NCI-H526 treated with DMSO at 0.1 percent for 48 hours (cell line): ENCODE measurements around the gene SFMBT1.

Source experiments
- DNase-seq: peaks from one replicate; lab custom pipeline; 2025; lab: John Stamatoyannopoulos, UW

SFMBT1 gene, protein sequence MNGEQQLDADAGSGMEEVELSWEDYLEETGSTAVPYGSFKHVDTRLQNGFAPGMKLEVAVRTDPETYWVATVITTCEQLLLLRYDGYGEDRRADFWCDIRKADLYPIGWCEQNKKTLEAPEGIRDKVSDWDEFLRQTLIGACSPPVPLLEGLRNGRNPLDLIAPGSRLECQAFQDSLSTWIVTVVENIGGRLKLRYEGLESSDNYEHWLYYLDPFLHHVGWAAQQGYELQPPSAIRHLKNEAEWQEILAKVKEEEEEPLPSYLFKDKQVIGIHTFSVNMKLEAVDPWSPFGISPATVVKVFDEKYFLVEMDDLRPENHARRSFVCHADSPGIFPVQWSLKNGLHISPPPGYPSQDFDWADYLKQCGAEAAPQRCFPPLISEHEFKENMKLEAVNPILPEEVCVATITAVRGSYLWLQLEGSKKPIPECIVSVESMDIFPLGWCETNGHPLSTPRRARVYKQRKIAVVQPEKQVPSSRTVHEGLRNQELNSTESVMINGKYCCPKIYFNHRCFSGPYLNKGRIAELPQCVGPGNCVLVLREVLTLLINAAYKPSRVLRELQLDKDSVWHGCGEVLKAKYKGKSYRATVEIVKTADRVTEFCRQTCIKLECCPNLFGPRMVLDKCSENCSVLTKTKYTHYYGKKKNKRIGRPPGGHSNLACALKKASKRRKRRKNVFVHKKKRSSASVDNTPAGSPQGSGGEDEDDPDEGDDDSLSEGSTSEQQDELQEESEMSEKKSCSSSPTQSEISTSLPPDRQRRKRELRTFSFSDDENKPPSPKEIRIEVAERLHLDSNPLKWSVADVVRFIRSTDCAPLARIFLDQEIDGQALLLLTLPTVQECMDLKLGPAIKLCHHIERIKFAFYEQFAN

DNA sequence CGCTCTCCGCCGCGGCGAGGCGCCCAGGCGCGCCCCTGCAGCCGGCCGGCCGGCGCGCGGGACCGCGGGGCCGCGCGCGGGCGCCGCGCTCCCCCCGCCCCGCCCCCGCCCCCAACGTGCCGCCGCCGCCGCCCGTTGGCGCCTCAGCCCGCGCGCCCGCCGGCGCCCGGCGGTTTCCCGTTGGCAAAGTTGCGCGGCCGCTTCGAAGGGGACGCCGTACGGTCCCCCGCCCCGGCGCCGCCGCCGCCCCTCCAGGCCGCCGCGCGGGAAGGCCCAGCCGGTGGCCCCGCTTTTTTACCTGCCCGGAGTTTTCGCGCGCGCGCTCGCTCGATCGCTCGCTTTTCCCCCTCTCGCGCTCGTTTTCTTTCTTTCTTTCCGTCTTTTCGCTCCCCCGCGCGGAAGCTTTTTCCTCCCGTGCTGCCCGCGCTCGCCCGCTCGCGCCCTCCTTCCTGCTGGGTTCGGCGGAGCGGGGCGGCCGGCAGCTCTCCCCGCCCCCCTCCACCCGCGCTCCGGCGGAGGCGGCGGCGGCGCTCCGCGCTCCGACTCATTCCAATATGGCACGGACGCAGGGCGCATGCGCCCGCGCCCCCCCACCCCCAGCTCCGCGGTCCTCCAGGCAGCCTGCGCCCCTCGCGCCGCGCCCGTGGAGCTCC lies at the start of gene SFMBT1:
TSS of gene SFMBT1 (minus strand) at position 556 of the 653 bp plus-strand sequence. CDS start 76,945 bp downstream, outside the sequence.
- DNase-seq, result peak; percentile 51

DNA sequence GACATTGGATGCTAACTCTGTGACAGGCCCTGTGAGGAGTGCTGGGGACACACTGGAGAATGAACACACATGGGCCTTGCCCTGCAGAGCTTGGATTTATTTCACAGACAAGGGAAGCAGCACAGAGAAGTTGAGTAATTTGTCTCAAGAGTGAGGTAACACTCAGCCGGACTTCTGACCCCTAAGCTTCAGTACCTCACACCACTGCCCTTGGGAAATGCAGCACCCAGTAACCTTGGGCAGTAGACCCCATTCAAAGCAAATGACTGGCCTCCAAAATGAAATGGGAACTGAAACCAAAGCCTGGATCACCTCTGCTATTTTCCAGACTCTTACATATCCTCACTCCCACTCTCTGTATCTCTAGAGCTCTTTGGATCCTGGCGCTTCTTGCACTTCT lies 47.1 kb upstream of the SFMBT1 start:
- no peak for DNase-seq

DNA sequence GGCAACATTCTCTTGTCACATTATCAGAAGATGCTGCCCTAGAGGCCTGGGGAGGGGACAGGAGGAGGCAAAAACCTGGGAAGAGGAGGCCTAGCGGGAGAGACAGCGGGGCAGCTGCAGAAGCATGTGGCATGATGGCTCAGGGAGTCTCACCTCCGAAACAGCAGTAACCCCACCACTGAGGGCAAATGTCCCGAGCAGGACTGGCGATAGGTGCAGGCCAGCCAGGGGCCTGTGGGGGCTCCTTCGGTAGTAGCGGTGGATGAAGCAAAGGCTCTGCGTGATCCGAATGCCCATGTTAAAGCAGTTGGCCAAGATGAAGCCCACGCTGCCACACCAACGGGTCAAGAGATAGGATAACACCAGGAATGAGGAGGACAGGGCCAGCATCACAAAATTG lies 46.3 kb upstream of the SFMBT1 start:
- DNase-seq, result no peak

DNA sequence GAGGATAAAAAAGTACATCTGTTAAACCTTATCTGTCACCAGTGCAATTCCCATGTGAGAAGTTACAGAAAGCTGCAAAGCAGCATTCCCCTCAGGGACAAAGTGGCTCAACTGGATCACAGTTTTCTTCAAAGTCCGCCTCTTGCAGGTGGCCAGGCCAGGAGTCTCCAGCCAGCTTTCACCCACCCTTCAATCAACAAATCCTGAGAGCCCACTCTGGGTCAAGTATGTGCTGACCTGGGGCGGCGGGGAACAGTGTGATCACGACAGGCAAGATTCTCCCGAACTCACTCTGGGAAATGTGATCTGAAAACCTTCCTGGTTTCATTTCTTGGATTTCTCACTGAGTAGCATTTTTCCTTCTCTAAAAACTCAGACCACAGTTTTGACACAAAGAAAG lies 45.1 kb upstream of the SFMBT1 start:
- no peak for DNase-seq

DNA sequence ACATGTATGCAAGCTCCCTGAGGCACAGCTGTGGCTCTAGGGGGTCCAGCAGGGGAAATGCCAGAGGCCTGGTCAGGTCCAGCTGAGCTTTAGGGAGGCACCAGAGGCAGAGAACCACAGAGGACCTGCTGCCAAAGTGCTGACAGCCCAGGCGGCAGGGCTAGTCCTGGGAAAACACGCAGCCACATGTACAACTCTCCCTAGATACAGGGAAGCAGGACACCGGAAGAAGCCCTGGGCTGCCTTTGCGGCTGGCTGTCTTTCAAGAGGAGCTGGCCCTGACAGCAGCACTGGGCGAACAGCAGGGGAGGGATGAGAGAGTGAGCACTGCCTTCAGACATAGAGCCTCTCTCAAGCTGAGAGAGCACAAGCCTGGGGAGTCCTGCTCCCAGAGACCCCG lies 43.6 kb upstream of the SFMBT1 start:
- no peak for DNase-seq

DNA sequence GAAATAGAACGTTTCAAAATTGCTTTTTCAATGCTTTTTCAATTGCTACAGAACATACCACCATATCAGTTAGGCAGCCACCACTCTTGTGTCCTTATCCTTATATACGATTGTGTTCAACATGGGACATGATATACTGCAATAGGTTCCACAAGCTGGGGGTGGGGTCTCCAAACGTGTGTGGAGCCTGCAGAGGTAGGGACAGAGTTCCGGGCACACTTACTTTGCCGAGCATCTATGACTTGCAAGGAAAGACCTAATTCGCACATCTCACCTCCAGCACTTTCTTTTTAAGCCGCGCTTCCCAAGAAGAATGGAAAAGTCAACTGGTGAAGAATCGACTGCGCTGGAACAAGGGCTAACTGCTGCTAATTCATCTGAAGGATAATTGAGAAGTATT lies 39.6 kb upstream of the SFMBT1 start:
- DNase-seq, result no peak

DNA sequence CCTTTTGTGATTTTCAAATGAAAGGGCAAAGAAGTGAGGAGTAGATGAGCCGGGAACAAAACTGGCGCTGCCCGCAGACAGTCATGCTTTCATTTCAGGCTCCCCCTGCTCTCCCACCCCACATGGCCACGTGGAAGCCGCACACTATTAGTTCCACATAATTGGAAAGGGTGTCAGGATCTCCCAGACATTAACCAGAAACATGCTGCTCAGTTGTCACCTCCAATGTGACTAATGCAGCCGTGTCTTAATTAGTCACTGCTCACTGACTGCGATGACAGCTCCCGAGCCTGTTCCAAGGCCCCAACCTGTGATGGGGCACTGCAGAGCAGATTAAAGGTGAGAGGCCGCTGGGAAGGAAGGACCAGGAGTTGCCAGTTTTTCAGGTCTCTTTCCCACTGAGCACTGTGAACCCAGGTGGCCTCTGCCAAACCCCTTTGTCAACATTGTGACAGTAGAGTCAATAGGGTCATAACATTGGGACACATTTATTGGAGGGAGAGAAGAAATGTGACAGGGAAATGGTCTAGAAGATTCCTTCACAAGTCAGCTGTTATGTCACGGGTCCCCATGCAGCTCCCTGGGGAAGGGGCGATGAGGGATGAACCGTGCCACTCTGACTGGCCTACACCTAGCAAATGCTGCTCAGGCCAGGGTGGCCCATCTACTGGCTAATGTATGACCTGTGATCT lies 38.6 kb upstream of the SFMBT1 start:
- DNase-seq, result no peak

DNA sequence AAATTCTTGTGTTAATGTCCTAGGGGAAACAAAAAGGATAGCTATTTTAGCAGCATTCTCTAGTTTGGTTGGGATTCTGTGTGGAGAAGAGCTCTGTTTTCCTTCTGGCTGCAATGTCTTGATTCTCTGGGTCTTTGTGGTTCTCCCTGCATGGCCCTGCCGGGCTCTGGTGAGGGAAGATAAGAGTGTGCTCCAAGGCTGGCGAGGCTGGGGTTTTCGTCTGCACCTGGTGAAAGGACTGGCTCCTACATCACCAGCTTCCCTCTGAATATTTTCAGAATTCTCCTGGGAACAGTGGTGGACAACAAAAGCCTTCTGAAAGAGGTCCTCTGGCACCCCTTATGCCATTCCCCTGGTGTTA lies 38.1 kb upstream of the SFMBT1 start:
- no peak for DNase-seq

DNA sequence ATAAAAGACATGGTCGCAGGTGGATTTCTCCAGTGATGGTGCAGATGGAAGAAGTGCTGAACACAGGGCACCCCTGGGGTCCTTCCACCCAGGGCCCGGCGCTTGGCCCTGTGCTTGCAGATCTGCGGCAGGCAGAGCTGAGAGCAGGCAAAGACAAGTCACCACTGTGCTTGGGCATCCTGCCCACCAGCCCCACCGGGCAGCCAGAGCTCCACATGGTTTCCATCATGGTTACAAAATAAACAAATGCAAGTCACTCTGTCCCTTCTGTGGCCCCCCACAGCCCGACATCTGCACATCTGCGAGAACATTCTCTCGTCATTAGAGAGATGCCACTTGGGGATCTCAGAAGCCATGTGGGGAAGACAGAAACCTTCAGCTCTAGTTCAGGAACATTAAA lies 37.6 kb upstream of the SFMBT1 start:
- no peak for DNase-seq

DNA sequence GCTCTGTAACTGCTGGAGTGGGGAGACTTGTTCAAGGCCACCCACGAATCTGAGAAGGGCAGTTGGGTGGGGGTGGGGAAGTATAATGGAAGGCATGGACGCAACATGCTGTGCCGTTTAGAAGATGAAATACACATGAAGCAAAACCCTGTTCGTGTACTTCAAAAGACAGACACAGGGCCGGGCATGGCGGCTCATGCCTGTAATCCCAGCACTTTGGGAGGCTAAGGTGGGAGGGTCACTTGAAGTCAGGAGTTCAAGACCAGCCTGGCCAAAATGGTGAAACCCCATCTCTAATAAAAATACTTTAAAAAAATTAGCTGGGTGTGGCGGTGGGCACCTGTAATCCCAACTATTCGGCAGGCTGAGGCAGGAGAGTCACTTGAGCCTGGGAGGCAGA lies 36.9 kb upstream of the SFMBT1 start:
- DNase-seq, result no peak

DNA sequence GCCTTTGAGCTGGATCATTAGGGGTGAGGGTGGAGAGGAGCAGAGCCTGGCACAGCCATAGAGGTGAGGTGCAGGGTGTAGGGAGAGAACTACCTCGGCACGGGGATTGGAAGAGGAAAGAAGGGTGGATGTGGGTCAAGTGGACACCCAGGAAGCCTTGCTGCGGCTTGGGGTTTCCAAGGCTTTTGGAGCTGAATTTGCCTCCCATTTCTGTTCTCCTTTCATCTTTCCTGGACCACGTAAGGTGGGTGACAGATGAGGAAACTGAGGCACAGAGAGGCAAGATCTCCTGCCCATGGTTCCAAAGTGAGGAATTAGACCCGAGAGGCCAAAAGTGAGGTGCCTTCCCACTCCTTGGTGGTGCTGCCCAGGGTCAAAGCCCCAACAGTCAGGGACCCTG lies 35.4 kb upstream of the SFMBT1 start:
- DNase-seq, result no peak

DNA sequence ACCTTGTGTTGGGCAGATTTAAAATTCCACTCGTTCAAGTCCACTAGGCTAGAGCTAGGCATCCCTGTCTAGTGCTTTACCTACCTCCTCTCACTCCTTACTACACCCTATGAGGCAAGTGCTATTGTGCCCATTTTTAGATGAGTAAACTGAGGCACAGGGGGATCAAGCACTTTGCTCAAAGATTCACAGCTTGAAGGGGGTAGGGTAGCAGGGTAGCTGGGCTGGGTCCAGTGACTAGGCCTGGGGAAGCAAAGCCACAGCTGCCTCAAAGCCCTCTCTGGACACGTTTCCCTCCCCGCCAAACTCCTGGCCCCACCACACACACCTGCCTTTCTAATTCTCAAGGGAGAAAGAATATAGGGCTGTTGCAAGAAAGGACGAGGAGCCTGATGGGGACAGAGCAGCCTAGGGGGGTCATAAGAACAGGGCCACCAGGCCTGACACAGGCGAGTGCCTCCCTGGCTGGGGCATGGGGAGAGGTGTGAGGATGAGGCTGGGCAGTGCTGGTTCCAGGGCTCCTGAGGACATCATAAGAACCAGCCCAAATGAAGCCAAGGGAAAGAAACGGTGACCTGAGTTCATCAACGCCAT lies 34.8 kb upstream of the SFMBT1 start:
- DNase-seq, result no peak

DNA sequence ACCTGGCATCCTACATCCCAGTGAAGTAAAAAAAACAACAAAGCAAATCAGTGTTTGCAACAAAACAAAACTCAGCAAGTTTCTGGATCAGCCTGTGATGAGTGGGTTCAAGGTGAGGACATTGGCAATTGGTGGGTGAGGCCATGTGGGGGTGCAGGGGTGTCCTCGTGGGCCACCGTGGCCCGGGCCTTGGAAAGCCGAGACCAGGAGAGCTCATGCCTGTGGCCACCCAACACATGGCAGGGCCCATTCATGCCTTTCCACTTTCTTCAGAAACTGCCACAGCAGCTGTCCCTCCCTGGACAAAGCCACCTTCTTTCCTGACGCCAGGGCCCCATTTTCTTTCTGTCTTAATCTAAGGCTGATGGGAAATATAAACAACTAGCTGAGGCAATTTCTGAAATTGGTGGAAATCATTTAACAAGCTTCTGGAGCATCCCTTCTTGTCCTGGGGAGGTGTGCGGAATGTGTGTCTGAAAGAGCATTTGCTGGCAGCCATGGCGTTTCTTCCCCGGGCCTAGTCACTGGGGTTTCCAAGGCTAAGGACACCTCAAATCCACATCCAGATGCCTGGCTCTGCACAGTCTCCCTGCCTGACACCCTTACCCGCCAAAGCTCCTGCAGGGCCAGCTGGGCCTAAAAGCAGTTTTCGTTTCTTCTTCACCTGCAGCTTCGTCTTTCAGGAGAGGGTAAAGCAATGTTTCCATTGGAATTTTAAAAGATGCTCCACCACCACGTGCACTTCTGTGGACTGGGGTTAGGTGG lies 34.1 kb upstream of the SFMBT1 start:
- DNase-seq, result no peak

DNA sequence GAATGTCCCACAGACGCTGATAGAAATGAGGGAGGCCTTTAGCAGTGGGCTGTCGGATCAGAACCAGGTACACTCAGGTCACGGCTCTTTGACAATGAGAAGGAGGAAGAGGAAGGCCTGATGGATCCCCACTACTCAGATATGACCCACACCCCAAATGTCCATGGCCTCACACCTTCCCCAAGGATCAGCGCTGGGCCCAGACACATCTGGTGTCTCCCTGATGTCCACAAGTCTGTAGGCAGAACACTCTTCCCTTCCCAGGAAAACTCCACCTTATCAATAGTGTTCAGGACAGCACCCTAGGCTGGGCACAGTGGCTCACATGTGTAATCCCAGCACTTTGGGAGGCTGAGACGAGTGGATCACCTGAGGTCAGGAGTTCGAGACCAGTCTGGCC lies 33.3 kb upstream of the SFMBT1 start:
- no peak for DNase-seq

DNA sequence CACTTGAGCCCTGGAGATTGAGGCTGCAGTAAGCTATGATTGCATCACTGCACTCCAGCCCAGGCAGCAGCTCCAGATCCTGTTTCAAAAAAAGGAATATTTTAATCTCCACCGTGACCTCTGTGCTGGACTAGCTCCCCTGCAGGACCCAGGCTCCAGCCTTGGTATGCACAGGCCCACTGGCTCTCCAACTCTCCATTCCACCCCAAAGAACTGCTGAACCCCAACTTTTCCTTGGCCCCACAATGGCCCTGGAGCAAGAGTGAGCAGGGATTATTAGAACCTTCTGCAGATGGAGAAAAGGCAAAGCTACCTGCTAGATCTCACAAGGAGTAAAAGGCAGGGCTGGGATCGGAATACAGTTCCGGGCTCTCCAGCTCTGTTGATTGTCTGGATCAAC lies 32.8 kb upstream of the SFMBT1 start:
- DNase-seq, result no peak

DNA sequence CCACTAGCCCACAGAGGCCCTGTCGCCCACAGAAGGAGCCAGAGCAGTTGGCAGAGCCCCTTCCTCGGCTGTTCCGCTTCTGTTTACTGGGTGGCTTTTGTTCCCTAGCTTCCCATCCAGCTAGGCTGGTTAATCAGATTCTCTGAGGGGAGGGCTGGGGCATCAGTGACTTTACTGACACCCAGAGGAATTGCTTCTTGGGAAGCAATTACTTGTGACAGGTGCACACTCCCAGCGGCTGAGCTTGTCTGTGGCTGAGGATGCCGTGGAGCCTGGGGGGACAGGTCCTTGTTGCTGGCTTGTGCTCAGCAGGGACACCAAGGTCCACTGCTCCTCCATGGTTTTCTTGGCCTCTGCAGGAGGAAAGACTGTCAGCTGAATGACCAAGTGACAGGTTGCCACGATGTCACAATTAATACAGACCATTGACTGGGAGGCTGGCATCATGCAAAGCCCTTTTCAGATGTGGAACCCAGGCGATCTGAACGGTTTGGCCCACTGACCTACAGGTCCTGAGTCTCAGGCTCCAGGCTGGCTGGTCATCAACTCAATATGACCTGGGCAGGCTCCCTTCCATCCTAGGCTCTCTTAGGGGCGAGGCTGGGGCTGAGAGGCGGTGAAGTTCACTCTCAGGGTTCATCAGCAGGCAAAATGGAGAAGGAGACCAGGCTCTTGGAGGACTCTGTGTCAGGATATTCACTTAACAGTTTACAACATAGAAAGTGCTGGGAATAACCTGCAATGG lies 31.8 kb upstream of the SFMBT1 start:
- no peak for DNase-seq

DNA sequence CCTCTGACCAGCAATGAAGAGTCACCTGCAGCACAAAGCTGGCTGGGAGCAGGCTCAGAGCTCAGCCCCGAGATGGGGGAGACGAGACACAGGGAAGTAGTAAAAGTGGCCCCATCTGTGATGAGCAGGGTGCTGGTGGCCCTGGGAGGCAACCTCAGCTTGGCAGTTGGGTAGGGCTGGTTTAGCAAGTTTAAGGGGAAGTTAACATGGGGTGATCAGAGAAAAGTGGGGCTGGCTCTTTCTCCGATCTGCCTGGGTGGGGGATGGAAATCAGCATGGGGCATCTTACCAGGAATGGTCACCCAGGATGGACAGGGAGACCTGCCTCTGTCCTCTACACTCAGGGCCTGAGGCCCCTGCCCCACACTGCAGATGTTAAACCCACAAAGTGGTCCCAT lies 29.9 kb upstream of the SFMBT1 start:
- no peak for DNase-seq

DNA sequence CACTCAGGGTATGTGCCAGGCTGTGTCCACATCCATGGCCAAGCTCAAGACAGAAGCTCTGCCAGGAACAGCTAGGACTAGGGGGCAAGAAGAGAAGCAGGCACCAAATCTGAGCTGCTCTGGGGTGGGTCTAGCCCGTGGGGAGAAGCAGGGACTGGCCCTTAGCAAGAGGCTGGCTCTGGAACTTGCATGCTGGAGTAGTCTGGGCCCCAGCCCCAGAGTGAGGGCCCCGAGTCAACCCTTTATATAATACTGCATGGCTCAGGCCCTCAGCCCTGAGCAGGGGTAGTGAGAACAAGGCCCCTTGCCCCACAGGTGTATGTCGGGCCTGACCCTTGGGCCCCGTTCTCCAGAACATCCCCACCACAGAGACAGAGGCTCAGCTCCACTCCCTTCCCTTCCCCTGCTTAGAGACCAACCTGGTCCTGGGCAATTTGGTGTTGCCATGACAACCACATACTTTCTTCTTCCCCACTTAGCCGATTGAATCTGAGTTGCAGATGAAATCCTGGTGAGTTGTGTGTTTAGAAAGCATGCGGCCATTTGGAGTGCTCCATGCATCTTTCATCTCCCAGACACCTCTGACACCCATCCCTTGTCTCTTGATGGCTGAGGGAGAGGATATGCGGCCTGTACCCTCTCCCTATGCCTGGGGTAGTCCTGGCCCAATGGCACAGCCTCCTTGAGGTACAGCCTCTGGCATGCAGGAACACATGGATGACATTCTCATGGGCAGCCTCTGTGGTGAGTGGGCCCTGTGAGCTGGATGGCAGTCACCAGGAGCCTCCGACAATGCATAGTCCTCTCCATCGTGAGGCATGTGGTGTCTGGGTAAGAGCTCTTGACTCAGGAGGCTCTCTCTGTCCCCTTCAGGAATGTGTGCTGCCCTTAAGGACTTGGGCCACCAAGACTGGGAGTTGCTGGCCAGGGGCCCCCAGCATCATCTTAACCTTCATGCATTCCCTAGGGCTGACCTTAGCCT lies 29.2 kb upstream of the SFMBT1 start:
- DNase-seq, result no peak

DNA sequence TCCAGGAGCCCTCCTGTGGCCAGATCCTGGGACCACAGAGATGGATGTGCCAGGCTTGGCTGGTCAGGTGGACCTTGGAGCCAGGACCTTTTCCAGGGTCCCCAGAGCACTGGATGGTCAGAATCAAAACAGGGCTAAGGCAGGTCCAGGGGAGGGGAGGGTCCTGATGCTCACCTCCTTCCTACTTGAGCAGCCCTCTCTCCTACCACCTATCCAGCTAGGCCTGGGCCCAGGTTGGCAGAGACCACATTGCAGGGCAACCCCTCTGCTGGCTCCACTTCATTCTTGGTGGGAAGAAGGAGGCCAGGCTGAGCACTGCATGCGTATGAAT lies 28.5 kb upstream of the SFMBT1 start:
- DNase-seq, result no peak
